ENCODE measurements around the gene ZNF740.
A peak's percentile ranks its signal among the peaks of the same experiment; 100 is the strongest.

ZNF740 gene

GRCh38 chr12:53214687-53215455 is 34.3 kb downstream of the ZNF740 start:
- Histone ChIP-seq H2AFZ (no peak overlapping the region), H3K9me3 (ENCODE audit: control insufficient read depth, low read length) (no peaks in the 10 kb centered on the region), H3K27ac (peak overlapping the region; percentile 24), H3K4me3 (ENCODE audit: low read depth, low read length) (no peak overlapping the region), H3K9ac (no peak overlapping the region), H3K4me2 (ENCODE audit: low read length) (no peak overlapping the region), H3K36me3 (ENCODE audit: control insufficient read depth, insufficient read depth, low read length) (no peaks in the 10 kb centered on the region), H3K79me2 (no peaks in the 10 kb centered on the region), H3K4me1 (no peaks in the 10 kb centered on the region), H3K27me3 (ENCODE audit: control insufficient read depth, insufficient read depth, low read length) (no peaks in the 10 kb centered on the region)
- no peak for TF ChIP-seq CTCF (IDR thresholded peaks at IDR 0.05)

GRCh38 chr12:53215497-53215896 is 35.0 kb downstream of the ZNF740 start:
- Histone ChIP-seq H2AFZ (no peak overlapping the region), H3K4me2 (ENCODE audit: low read length) (no peak overlapping the region), H3K4me1 (no peaks in the 10 kb centered on the region), H3K9me3 (ENCODE audit: control insufficient read depth, low read length) (no peaks in the 10 kb centered on the region), H3K27me3 (ENCODE audit: control insufficient read depth, insufficient read depth, low read length) (no peaks in the 10 kb centered on the region), H3K36me3 (ENCODE audit: control insufficient read depth, insufficient read depth, low read length) (no peaks in the 10 kb centered on the region), H3K27ac (no peak overlapping the region), H3K79me2 (no peaks in the 10 kb centered on the region), H3K4me3 (ENCODE audit: low read depth, low read length) (no peak overlapping the region), H3K9ac (no peak overlapping the region)
- no peak for TF ChIP-seq CTCF (IDR thresholded peaks at IDR 0.05)

- Histone ChIP-seq H3K27me3 (ENCODE audit: control insufficient read depth, insufficient read depth, low read length) (no peaks in the 10 kb centered on the region), H3K27ac (no peak overlapping the region), H3K4me1 (peaks cover 7% of the 10 kb centered on the region), H3K4me2 (ENCODE audit: low read length) (no peak overlapping the region), H3K36me3 (ENCODE audit: control insufficient read depth, insufficient read depth, low read length) (no peaks in the 10 kb centered on the region), H2AFZ (no peak overlapping the region), H3K9ac (no peak overlapping the region), H3K9me3 (ENCODE audit: control insufficient read depth, low read length) (no peaks in the 10 kb centered on the region), H3K79me2 (no peaks in the 10 kb centered on the region), H3K4me3 (ENCODE audit: low read depth, low read length) (no peak overlapping the region)
- TF ChIP-seq CTCF (IDR thresholded peaks at IDR 0.05), result no peak
Measured at GRCh38 chr12:53217051-53217930, 36.8 kb downstream of the ZNF740 start.

GRCh38 chr12:53217931-53218307 is 37.4 kb downstream of the ZNF740 start:
- no peak for TF ChIP-seq CTCF (IDR thresholded peaks at IDR 0.05)
- Histone ChIP-seq H3K27me3 (ENCODE audit: control insufficient read depth, insufficient read depth, low read length) (no peaks in the 10 kb centered on the region), H2AFZ (no peak overlapping the region), H3K36me3 (ENCODE audit: control insufficient read depth, insufficient read depth, low read length) (no peaks in the 10 kb centered on the region), H3K9ac (no peak overlapping the region), H3K4me1 (peaks cover 8% of the 10 kb centered on the region), H3K4me3 (ENCODE audit: low read depth, low read length) (peak overlapping the region; percentile 17), H3K4me2 (ENCODE audit: low read length) (no peak overlapping the region), H3K27ac (peak overlapping the region; percentile 25), H3K79me2 (no peaks in the 10 kb centered on the region), H3K9me3 (ENCODE audit: control insufficient read depth, low read length) (no peaks in the 10 kb centered on the region)
